ENCODE measurements around the gene RGS19.

Gene RGS19

GRCh38 chr20:64032706-64033624 lies 46.4 kb downstream of the RGS19 start:
- DNase-seq: no peak

GRCh38 chr20:64031822-64032314 lies 47.5 kb downstream of the RGS19 start:
- no peak for DNase-seq

GRCh38 chr20:64030371-64031134 lies 48.8 kb downstream of the RGS19 start:
- DNase-seq: no peak

DNA sequence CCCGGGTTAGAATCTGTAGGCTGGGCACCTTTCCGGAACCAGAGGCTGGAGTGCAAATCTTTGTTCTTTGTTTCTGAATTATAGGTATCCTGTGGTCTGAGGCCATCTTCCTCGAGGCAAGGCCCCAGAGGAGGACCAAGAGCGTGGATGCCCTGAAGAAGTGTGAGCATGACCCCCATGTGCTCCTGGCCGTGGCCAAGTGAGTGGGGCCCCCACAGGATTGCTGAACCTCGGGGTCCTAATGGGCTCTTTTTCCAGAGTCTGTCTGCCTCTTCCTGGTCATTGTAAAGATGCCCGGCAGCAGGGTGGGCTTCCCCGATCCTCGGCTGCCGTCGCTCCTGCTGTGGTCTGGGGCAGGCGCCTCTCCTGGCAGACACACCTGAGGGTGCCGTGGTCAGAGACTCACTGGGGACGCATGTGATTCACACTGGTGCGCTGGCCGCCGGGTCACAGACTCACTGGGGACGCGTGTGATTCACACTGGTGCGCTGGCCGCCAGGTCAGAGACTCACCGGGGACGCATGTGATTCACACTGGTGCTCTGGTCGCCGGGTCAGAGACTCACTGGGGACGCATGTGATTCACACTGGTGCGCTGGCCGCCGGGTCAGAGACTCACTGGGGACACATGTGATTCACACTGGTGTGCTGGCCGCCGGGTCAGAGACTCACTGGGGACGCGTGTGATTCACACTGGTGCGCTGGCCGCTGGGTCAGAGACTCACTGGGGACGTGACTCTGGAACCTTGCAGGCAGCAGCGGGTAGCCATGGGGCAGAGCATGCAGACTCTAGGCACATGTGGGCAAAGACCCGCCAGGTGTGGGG lies 49.8 kb downstream of the RGS19 start:
- DNase-seq: no peak

DNA sequence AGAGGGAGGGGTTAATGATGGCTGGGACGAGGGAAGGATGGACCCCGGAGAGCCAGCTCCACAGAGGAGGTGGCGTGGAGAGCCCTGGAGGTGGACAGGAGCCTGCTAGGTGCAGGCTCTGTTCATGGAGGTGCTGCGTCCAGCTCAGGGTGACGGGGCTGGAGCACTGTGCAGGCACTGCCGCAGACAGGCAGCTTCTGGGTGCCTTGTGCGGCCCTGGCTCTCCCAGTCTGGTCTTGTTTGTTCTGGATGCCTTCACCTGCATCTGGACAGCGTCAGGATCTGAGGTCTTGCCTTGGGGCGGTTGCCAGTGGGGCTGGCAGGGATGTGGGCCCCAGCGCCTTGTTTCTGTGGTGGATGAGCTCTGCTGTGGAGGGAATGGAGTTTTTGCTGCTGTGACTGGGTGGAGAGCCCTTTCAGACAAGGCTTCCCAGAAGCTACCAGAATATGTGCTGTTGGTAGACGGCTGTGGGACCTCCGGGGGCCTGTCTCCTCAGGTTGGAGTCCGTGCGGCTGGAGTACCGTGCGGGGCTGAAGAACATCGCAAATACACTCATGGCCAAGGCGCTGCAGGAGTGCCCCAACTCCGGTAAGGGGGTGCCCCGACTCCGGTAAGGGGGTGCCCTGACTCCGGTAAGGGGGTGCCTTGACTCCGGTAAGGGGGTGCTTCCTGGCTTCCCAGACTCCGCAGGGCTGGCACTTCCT lies 51.2 kb downstream of the RGS19 start:
- DNase-seq: no peak

- no peak for DNase-seq
These were observed 53.4 kb downstream of the RGS19 start for GRCh38 chr20:64025826-64026412.

DNA sequence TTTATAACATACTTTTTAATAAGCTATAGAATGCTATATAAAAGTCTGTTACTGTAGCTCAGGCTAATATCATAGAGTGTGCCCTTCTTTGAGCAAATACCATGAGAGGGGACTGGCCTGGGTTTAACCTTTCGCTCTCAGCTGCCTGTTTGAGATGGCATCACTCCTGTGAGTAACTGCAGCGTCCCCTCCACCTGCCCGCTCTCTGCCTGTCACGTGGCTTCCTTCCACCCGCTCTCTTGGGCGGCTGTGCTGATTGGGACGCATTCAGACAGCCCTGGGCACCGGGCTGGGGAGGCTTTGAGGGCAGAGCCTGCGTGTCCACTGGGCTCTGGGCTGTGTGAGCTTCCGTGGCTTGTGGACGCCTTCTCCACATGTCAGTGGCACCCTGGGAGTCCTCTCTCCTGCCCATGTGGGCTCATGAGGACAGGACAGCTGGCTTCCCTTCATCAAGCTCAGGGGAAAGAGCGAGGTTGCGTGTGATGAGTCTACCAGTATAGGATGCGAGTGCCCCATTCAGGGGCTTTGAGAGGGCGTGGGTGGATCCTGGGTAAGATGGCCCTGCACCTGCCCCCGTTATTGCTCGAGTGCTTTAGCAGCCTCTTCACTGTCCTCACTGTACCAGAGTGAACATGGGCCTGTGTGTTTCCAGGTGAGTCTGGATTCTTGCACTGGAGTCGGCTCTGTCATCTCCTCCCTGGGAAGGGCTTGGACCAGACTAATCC lies 54.1 kb downstream of the RGS19 start:
- DNase-seq: no peak

DNA sequence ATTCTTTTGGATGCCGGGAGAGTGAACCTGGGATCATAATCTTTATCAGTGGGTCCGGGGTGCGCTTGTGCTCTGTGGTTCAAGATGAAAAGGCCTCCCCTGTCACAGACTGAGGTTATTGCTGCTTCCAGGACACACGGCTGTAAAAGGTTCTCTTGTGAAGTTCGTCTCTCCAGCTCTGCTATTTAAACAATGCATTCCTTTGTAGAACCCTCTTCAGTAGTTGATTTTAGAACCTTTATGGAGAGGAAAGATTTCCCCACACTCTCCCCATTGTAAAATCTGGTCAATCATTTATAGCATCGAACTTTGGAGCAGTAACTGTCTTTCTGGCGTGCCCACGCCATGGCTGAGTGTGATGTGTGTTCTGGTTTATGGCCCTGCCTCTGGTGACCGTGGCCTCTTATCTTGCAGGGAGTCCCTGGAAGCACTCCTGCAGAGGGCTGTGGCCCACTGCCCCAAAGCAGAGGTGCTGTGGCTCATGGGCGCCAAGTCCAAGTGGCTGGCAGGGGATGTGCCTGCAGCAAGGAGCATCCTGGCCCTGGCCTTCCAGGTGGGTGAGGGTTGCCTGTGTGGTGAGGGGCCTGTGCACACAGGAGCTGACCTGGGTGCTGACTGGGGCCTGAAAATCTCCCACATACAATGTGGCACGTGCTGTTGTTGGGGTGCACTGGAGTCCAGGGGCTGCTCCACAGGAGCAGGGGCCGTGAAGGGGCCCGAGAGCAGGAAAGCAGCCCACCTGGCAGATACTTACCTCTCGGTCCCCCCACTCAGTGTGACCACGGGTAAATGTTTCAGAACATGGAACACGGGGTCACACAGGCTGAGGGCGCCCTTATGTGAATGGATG lies 55.0 kb downstream of the RGS19 start:
- no peak for DNase-seq

GRCh38 chr20:64023361-64024140 lies 55.8 kb downstream of the RGS19 start:
- no peak for DNase-seq

Measured in T-helper 1 cell (primary cell).